Activated CD4-positive, alpha-beta T cell treated with anti-CD3 and anti-CD28 coated beads, Interleukin-2, amount 10 ng/mL, durations not matched to agents 7 days and 5 days (primary cell): Measurements from ENCODE around the gene SH3BGRL2. TPM values are rescaled to one million over a fixed set of nuclear protein-coding genes. Genes with fewer than 3 reads are reported as not detected.
"Not testable (repeated sequence)": the region's sequence is repeated elsewhere in the genome, so short reads cannot be mapped to it uniquely, and the experiment has no call there.

Experiments used
- CTCF ChIA-PET: fragments of 350-600 bp; sonication (Branson Sonifier 250); formaldehyde crosslinking; loops from one replicate; lab custom pipeline; 2021; ENCODE audit warnings: antibody characterized with exemption; lab: Charles Lee
- POLR2A ChIA-PET: fragments of 350-600 bp; sonication (Branson Sonifier 250); formaldehyde crosslinking; loops from one replicate; lab custom pipeline; 2021; ENCODE audit warnings: antibody characterized with exemption; lab: Charles Lee
- DNase-seq: peaks from one replicate; pipeline ENCODE4 v3.0.0-alpha.2; 2020
- H3K27ac Mint-ChIP-seq: one replicate; pipeline ENCODE4 v1.8.0; 2021; ENCODE audit warnings: mild to moderate bottlenecking, moderate library complexity, mixed read lengths
- H3K27me3 Mint-ChIP-seq: one replicate; pipeline ENCODE4 v1.8.0; 2021; ENCODE audit warnings: mixed read lengths
- H3K36me3 Mint-ChIP-seq: one replicate; pipeline ENCODE4 v1.8.0; 2021; ENCODE audit warnings: low read depth, mixed read lengths
- H3K4me1 Mint-ChIP-seq: one replicate; pipeline ENCODE4 v1.8.0; 2021; ENCODE audit warnings: mixed read lengths
- H3K4me3 Mint-ChIP-seq: one replicate; pipeline ENCODE4 v1.8.0; 2021; ENCODE audit warnings: mild to moderate bottlenecking, moderate library complexity, mixed read lengths
- H3K9me3 Mint-ChIP-seq: one replicate; pipeline ENCODE4 v1.8.0; 2021; ENCODE audit warnings: mixed read lengths
- total RNA-seq, 2 experiments: library from RNA; stranded (reverse); gene quantifications; one replicate each; pipeline ENCODE4 v1.2.3, GENCODE V29; 2021

The SH3BGRL2 gene
- total RNA-seq, 2 experiments from 2014 or later: 0.12 to 0.17 TPM

GRCh38 chr6:79668381-79668780, 37.3 kb downstream of the SH3BGRL2 start:
- DNase-seq: no peak
- Mint-ChIP-seq H3K9me3 (peaks cover 4% of the 10 kb centered on the region), H3K4me1 (peaks cover 44% of the 10 kb centered on the region), H3K27ac (no peak overlapping the region), H3K27me3 (no peaks in the 10 kb centered on the region), H3K4me3 (no peak overlapping the region), H3K36me3 (peaks cover 2% of the 10 kb centered on the region)
- ChIA-PET CTCF (no interaction called here), POLR2A (no interaction called here)

DNA sequence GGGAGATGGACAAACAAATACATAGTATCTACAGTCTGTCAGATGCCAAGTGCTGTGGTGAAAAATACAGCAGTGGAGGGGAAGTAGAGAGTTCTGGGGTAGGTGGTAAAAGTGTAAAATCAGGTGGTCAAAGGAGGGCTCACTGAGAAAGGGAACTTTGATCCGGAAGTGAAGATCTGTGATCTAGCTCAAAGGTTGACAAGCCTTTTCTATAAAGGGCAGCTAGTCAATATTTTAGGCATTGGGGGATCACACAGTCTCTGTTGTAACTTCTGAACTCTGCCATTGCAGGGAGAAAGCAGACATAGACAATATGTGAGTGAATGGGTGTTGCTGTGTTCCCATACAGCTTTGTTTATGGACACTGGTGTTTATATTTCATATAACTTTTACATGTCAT, 38.6 kb downstream of the SH3BGRL2 start:
- no peak overlapping the region for H3K4me3 Mint-ChIP-seq
- no peak overlapping the region for H3K27ac Mint-ChIP-seq
- H3K9me3 Mint-ChIP-seq: no peaks in the 10 kb centered on the region
- H3K27me3 Mint-ChIP-seq: no peaks in the 10 kb centered on the region
- peaks cover 2% of the 10 kb centered on the region for H3K36me3 Mint-ChIP-seq
- H3K4me1 Mint-ChIP-seq: peaks cover 34% of the 10 kb centered on the region
- DNase-seq: no peak
- ChIA-PET POLR2A (no interaction called here), CTCF (interaction anchor here (0.7 kb wide), 1 partner anchor 172 kb away, joined by 3 read pairs; no protein-coding TSS in a partner anchor)

DNA sequence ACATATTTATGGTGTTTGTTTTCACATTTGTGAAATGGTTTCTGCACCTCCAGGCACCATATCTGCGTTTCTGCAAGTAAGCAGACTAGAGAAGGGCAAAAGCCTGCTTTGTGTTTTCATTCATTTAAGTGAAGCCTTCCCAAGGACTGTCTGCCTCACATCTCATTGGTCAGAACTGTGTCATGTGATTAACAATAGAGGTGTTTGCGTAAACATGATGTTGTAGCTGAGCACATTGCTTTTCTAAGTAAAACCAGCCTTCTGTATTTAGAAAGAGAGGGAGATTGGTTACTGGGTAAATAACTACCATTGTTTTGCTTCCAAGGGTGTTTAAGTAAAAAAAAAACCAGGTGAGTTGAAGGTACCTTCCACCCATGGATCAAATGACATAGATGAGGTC, 39.7 kb downstream of the SH3BGRL2 start:
- Mint-ChIP-seq H3K27ac (peak overlapping the region; percentile 88), H3K36me3 (peaks cover 2% of the 10 kb centered on the region), H3K4me3 (no peak overlapping the region), H3K4me1 (peaks cover 34% of the 10 kb centered on the region), H3K9me3 (no peaks in the 10 kb centered on the region), H3K27me3 (no peaks in the 10 kb centered on the region)
- CTCF ChIA-PET: no interaction called here
- POLR2A ChIA-PET: no interaction called here
- no peak for DNase-seq

GRCh38 chr6:79671600-79672266, 40.6 kb downstream of the SH3BGRL2 start:
- DNase-seq: peak; percentile 56
- POLR2A ChIA-PET: no interaction called here
- Mint-ChIP-seq H3K36me3 (peaks cover 2% of the 10 kb centered on the region), H3K4me1 (peaks cover 29% of the 10 kb centered on the region), H3K4me3 (no peak overlapping the region), H3K9me3 (no peaks in the 10 kb centered on the region), H3K27ac (peak overlapping the region; percentile 88), H3K27me3 (no peaks in the 10 kb centered on the region)
- CTCF ChIA-PET: interaction anchor here (1.3 kb wide), 2 partner anchors 16 to 26 kb away, joined by 3 read pairs; no protein-coding TSS in a partner anchor

GRCh38 chr6:79672631-79673111, 41.5 kb downstream of the SH3BGRL2 start:
- Mint-ChIP-seq H3K36me3 (peaks cover 2% of the 10 kb centered on the region), H3K9me3 (no peaks in the 10 kb centered on the region), H3K4me3 (no peak overlapping the region), H3K4me1 (peaks cover 28% of the 10 kb centered on the region), H3K27ac (peak overlapping the region; percentile 55), H3K27me3 (no peaks in the 10 kb centered on the region)
- ChIA-PET CTCF (interaction anchor here (1.3 kb wide), 3 partner anchors 15 to 40 kb away, joined by 3 read pairs; no protein-coding TSS in a partner anchor), POLR2A (no interaction called here)
- DNase-seq: no peak

DNA sequence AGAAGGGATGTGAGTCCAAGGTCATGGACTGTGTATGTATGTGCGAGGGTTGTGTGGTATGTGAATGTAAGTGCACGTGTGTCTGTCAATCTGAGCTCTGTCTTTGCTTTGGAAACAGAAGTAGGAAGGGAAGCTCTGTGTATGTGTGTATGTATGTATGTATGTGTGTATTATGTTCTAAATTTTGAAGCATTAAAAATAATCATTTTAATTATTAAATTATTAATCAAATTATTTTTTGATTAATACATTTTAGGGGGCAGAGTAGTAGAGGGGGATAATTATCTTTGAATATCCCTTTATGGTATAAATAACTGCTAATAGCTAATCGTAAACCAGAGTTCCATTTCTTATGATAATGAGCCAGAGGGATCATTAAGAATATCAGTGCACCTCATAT, 42.8 kb downstream of the SH3BGRL2 start:
- Mint-ChIP-seq H3K4me3 (no peak overlapping the region), H3K27ac (no peak overlapping the region), H3K9me3 (no peaks in the 10 kb centered on the region), H3K36me3 (peaks cover 2% of the 10 kb centered on the region), H3K4me1 (peaks cover 25% of the 10 kb centered on the region), H3K27me3 (no peaks in the 10 kb centered on the region)
- POLR2A ChIA-PET: no interaction called here
- CTCF ChIA-PET: interaction anchor here (1.3 to 1.5 kb wide), 2 partner anchors 35 to 41 kb away, joined by 3 to 4 read pairs; no protein-coding TSS in a partner anchor
- no peak for DNase-seq

- Mint-ChIP-seq H3K4me3 (no peak overlapping the region), H3K27ac (no peak overlapping the region), H3K9me3 (no peaks in the 10 kb centered on the region), H3K4me1 (peaks cover 8% of the 10 kb centered on the region), H3K27me3 (no peaks in the 10 kb centered on the region), H3K36me3 (no peaks in the 10 kb centered on the region)
- DNase-seq: no peak
- ChIA-PET CTCF (no interaction called here), POLR2A (no interaction called here)
These were observed 45.9 kb downstream of the SH3BGRL2 start for GRCh38 chr6:79676785-79677736.

GRCh38 chr6:79682682-79683081, 51.6 kb downstream of the SH3BGRL2 start:
- DNase-seq, H3K36me3 Mint-ChIP-seq, H3K27me3 Mint-ChIP-seq, H3K4me1 Mint-ChIP-seq, POLR2A ChIA-PET, H3K9me3 Mint-ChIP-seq, H3K4me3 Mint-ChIP-seq, H3K27ac Mint-ChIP-seq, CTCF ChIA-PET: not testable (repeated sequence)

GRCh38 chr6:79684876-79685275, 53.7 kb downstream of the SH3BGRL2 start:
- no peak overlapping the region for H3K27ac Mint-ChIP-seq
- CTCF ChIA-PET: no interaction called here

DNA sequence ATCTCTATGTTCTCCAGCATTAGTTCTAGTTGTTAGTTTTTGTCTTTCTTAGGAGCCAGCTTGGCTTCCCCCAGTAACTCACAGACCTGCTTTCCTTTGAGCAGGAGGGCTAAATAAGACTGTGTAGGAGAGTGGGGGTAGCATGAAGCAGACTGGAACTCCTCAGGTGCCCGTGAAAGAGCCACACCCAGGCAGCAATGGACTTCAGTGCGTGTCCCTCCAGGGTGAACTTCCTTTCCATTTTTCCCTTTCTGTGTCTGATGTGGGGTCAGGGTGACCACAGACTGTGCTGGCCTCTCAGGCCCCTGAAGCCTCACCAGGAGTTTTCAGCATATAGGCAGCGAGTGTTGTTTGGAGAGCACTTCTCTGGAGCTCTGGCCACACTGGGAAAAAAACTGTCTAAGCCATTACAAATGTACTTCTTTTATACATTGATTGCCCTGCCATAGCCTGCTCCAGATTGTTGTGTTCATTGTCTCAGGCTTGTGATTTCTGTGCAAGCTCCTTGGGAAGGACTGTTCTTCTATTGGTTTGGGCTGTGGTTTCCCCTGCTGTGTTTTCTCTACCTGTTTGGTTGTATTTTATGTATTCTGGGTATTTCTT, 55.7 kb downstream of the SH3BGRL2 start:
- Mint-ChIP-seq H3K27ac (no peak overlapping the region), H3K36me3 (no peaks in the 10 kb centered on the region), H3K4me3 (no peak overlapping the region), H3K9me3 (no peaks in the 10 kb centered on the region), H3K4me1 (no peaks in the 10 kb centered on the region), H3K27me3 (peaks cover 3% of the 10 kb centered on the region)
- CTCF ChIA-PET: no interaction called here
- no peak for DNase-seq
- POLR2A ChIA-PET: no interaction called here

More at GRCh38 chr6:79684876-79685275, 53.7 kb downstream of the SH3BGRL2 start:
- POLR2A ChIA-PET: no interaction called here
- DNase-seq: no peak
- no peaks in the 10 kb centered on the region for H3K4me1 Mint-ChIP-seq
- no peak overlapping the region for H3K4me3 Mint-ChIP-seq
- peaks cover 3% of the 10 kb centered on the region for H3K27me3 Mint-ChIP-seq
- no peaks in the 10 kb centered on the region for H3K36me3 Mint-ChIP-seq
- H3K9me3 Mint-ChIP-seq: no peaks in the 10 kb centered on the region

- H3K27ac Mint-ChIP-seq: no peak overlapping the region
- H3K4me3 Mint-ChIP-seq: no peak overlapping the region
- H3K27me3 Mint-ChIP-seq: peaks cover 3% of the 10 kb centered on the region
- no peaks in the 10 kb centered on the region for H3K9me3 Mint-ChIP-seq
- POLR2A ChIA-PET: no interaction called here
- H3K4me1 Mint-ChIP-seq: no peaks in the 10 kb centered on the region
- H3K36me3 Mint-ChIP-seq: no peaks in the 10 kb centered on the region
- CTCF ChIA-PET: interaction anchor here (0.6 to 1.0 kb wide), 2 partner anchors 13 to 15 kb away, joined by 3 read pairs; no protein-coding TSS in a partner anchor
- no peak for DNase-seq
These were observed 56.6 kb downstream of the SH3BGRL2 start for GRCh38 chr6:79687759-79688158.

DNA sequence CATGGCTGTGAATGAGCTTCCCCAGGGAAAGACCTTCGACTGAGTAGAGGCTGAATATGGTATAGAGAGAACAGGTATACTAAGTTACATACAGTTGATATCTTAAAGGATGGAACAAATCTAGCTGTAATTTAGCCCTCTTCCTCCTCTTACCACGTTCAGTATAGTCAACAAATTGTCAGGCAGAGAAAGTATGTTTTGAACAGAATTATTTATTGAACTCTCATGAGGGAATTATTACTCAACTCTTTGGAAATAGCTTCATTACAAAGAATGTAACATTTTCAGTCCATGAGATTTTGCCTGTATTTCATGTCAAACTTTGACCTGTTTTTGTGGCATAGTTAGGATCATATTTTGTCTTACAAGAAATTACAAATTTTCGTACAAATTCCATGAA, 63.0 kb downstream of the SH3BGRL2 start:
- ChIA-PET CTCF (no interaction called here), POLR2A (no interaction called here)
- no peak for DNase-seq
- no peaks in the 10 kb centered on the region for H3K36me3 Mint-ChIP-seq
- H3K4me3 Mint-ChIP-seq: no peak overlapping the region
- no peaks in the 10 kb centered on the region for H3K4me1 Mint-ChIP-seq
- no peak overlapping the region for H3K27ac Mint-ChIP-seq
- H3K27me3 Mint-ChIP-seq: no peaks in the 10 kb centered on the region
- no peaks in the 10 kb centered on the region for H3K9me3 Mint-ChIP-seq
